IMR-90 (cell line): Measurements from ENCODE around the gene ABCD1.

Source experiments
- CEBPB ChIP-seq: IDR thresholded peaks from 2 replicates; pipeline ENCODE4 v1.6.1; 2012; ENCODE audit warnings: low read depth, low read length, improper control_type of control experiment
- CTCF ChIP-seq: conservative IDR thresholded peaks from 2 replicates; pipeline ENCODE4 v1.5.1; 2012; ENCODE audit warnings: mild to moderate bottlenecking, low read depth, low read length, improper control_type of control experiment
- FOS ChIP-seq: fragments of 150-350 bp; IDR thresholded peaks from 2 replicates; pipeline ENCODE4 v1.6.1; 2016; ENCODE audit warnings: low read depth, low read length
- USF2 ChIP-seq: fragments of 150-350 bp; IDR thresholded peaks from 2 replicates; pipeline ENCODE4 v1.6.1; 2017; ENCODE audit warnings: mild to moderate bottlenecking, antibody characterized with exemption, low read length, low read depth

GRCh38 chrX:153773218-153773611, 48.6 kb downstream of the ABCD1 start:
- TF ChIP-seq CTCF (no peak), USF2 (no peak), FOS (no peak), CEBPB (no peak)
